HCT116 (cell line): ENCODE data around the gene PRSS57. TPM values are rescaled to one million over a fixed set of nuclear protein-coding genes. Genes with fewer than 3 reads are reported as not detected.

Experiments
- ATAC-seq: fragments of 200-7000 bp; cut with Tn5 transposase; 2 replicates; pipeline ENCODE4 v1.9.1; 2020; ENCODE audit warnings: mild to moderate bottlenecking, moderate library complexity
- BruUV-seq: library from RNA; stranded (reverse); fragments of 400-500 nt; replicated peaks from 2 replicates; lab custom pipeline; 2021; lab: Mats Ljungman, UMichigan
- CTCF ChIA-PET: fragments of 300-600 bp; sonication (Branson Sonifier 250); formaldehyde crosslinking; loops from one replicate; lab custom pipeline; 2021; ENCODE audit warnings: antibody characterized with exemption; lab: Charles Lee
- POLR2A ChIA-PET: fragments of 300-600, 350-600 bp; sonication (Branson Sonifier 250); formaldehyde crosslinking; loops from one replicate; lab custom pipeline; 2021; ENCODE audit warnings: antibody characterized with exemption; lab: Charles Lee
- RAD21 ChIA-PET, 2 experiments: fragments of 300-600 bp; sonication (Branson Sonifier 250); formaldehyde crosslinking; loops; one replicate each; lab custom pipeline; 2023; ENCODE audit warnings: low total read pairs in 2 of 2; ENCODE audit not compliant: uncharacterized antibody in 2 of 2, unreplicated experiment in 2 of 2, low non-redundant PET in 1 of 2; lab: Charles Lee
- DNase-seq: peaks from one replicate; pipeline ENCODE4 v3.0.0-alpha.2; 2010; ENCODE audit warnings: low read depth, low spot score
- H2AFZ ChIP-seq: fragments of 200-600 bp; shearing (Covaris generic), sonication (generic); 2 replicates; pipeline ENCODE4 v1.6.1; 2017; ENCODE audit warnings: low read depth, mixed run types, mixed read lengths, antibody characterized with exemption, low read length; ENCODE audit not compliant: poor library complexity, severe bottlenecking
- H3K27ac ChIP-seq: 2 replicates; pipeline ENCODE4 v1.5.1; 2012; ENCODE audit warnings: low read depth, low read length
- H3K27me3 ChIP-seq: fragments of 200-600 bp; sonication (generic); 2 replicates; pipeline ENCODE4 v1.6.1; 2016; ENCODE audit warnings: mixed run types, low read length, mixed read lengths; ENCODE audit not compliant: insufficient read depth
- H3K36me3 ChIP-seq, 2 experiments: fragments of 200-500 bp in 1 of 2; fragments of 200-600 bp in 1 of 2; sonication (Bioruptor generic) in 1 of 2; sonication (generic) in 1 of 2; 2 replicates each; pipeline versions ENCODE4 v1.5.1 to v1.6.1; 2014 to 2016; ENCODE audit warnings: low read length in 2 of 2, inconsistent platforms in 1 of 2, mixed read lengths in 1 of 2, mixed run types in 1 of 2; ENCODE audit not compliant: insufficient read depth in 2 of 2, control insufficient read depth in 1 of 2
- H3K4me1 ChIP-seq, 2 experiments: fragments of 200-600 bp in 1 of 2; sonication (generic) in 1 of 2; 2 replicates each; pipeline versions ENCODE4 v1.5.1 to v1.6.1; 2012 to 2017; ENCODE audit warnings: low read length in 2 of 2, inconsistent platforms in 1 of 2, mild to moderate bottlenecking in 1 of 2, mixed read lengths in 1 of 2, mixed run types in 1 of 2, moderate library complexity in 1 of 2; ENCODE audit not compliant: insufficient read depth in 2 of 2, control insufficient read depth in 1 of 2
- H3K4me2 ChIP-seq: fragments of 200-600 bp; sonication (generic); 2 replicates; pipeline ENCODE4 v1.6.1; 2017; ENCODE audit warnings: mixed run types, low read length, mixed read lengths
- H3K4me3 ChIP-seq, 2 experiments: fragments of 200-600 bp in 1 of 2; sonication (generic) in 1 of 2; replicated peaks in 1 of 2; 2 replicates each; pipeline ENCODE4 v1.5.1; 2011 to 2016; ENCODE audit warnings: low read length in 2 of 2, control low read depth in 1 of 2, low read depth in 1 of 2, mild to moderate bottlenecking in 1 of 2, mixed read lengths in 1 of 2, mixed run types in 1 of 2
- H3K79me2 ChIP-seq: fragments of 200-600 bp; sonication (generic); 2 replicates; pipeline ENCODE4 v1.6.1; 2017; ENCODE audit warnings: mild to moderate bottlenecking, mixed run types, low read length, moderate library complexity, mixed read lengths; ENCODE audit not compliant: insufficient read depth
- H3K9ac ChIP-seq: fragments of 200-600 bp; sonication (generic); 2 replicates; pipeline ENCODE4 v1.6.1; 2016; ENCODE audit warnings: low read length, mixed read lengths
- H3K9me2 ChIP-seq: fragments of 200-600 bp; sonication (generic), shearing (Covaris generic); 2 replicates; pipeline ENCODE4 v1.6.1; 2017; ENCODE audit warnings: mixed run types, mild to moderate bottlenecking, moderate library complexity; ENCODE audit not compliant: insufficient read depth
- H3K9me3 ChIP-seq, 2 experiments: fragments of 200-500 bp in 1 of 2; fragments of 200-600 bp in 1 of 2; sonication (Bioruptor generic) in 1 of 2; sonication (generic) in 1 of 2; 2 replicates each; pipeline ENCODE4 v1.6.1; 2014 to 2017; ENCODE audit warnings: low read length in 2 of 2, mixed read lengths in 2 of 2, inconsistent platforms in 1 of 2, low read depth in 1 of 2, mild to moderate bottlenecking in 1 of 2, mixed run types in 1 of 2, moderate library complexity in 1 of 2; ENCODE audit not compliant: control insufficient read depth in 1 of 2, insufficient read depth in 1 of 2
- H4K20me1 ChIP-seq: fragments of 200-600 bp; sonication (generic), shearing (Covaris generic); 2 replicates; pipeline ENCODE4 v1.6.1; 2017; ENCODE audit warnings: mixed run types, mild to moderate bottlenecking, moderate library complexity; ENCODE audit not compliant: insufficient read depth
- CBX3 ChIP-seq: IDR thresholded peaks from 2 replicates; pipeline ENCODE4 v1.6.1; 2012; ENCODE audit warnings: low read depth
- EGR1 ChIP-seq: IDR thresholded peaks from 2 replicates; pipeline ENCODE4 v1.6.1; 2012; ENCODE audit warnings: low read depth
- ELF1 ChIP-seq: IDR thresholded peaks from 2 replicates; pipeline ENCODE4 v1.6.1; 2012; ENCODE audit warnings: low read depth, borderline replicate concordance
- EZH2 ChIP-seq: fragments of 200-600 bp; sonication (generic); IDR thresholded peaks from 2 replicates; pipeline ENCODE4 v1.6.1; 2017; ENCODE audit warnings: antibody characterized with exemption, mixed run types
- JUND ChIP-seq: IDR thresholded peaks from 2 replicates; pipeline ENCODE4 v1.6.1; 2012
- POLR2A ChIP-seq: IDR thresholded peaks from 2 replicates; pipeline ENCODE4 v1.7.0; 2011; ENCODE audit warnings: borderline replicate concordance; ENCODE audit not compliant: insufficient read depth, insufficient read length; ENCODE audit errors: extremely low read depth
- RAD21 ChIP-seq: IDR thresholded peaks from 2 replicates; pipeline ENCODE4 v1.6.1; 2012; ENCODE audit warnings: low read depth, mild to moderate bottlenecking
- ZNF274 ChIP-seq: fragments of 200-500 bp; sonication (Bioruptor generic); IDR thresholded peaks from 2 replicates; pipeline ENCODE4 v1.6.1; 2014; ENCODE audit warnings: mild to moderate bottlenecking, low read depth, low read length, inconsistent platforms
- intact Hi-C: fragments of 100-400 bp; cut with micrococcal nuclease; formaldehyde crosslinking; loops from 2 replicates; pipeline ENCODE4 v1.10.0; 2022
- total RNA-seq: library from RNA; stranded (reverse); gene quantifications from one replicate; pipeline ENCODE4 v1.2.1, GENCODE V29; 2021; ENCODE audit not compliant: unreplicated experiment
- TF ChIP-seq, protein P1 (sequence below): IDR thresholded peaks from 2 replicates; pipeline ENCODE4 v1.6.1; 2012; ENCODE audit warnings: low read depth
- TF ChIP-seq, protein P2 (sequence below): IDR thresholded peaks from 2 replicates; pipeline ENCODE4 v1.6.1; 2011; ENCODE audit warnings: mild to moderate bottlenecking, low read length, moderate library complexity; ENCODE audit not compliant: insufficient replicate concordance; ENCODE audit errors: extremely low read depth

PRSS57 gene
- total RNA-seq, 1 experiment from 2014 or later: not detected

GRCh38 chr19:646779-647565 lies 48.3 kb downstream of the PRSS57 start:
- intact Hi-C loops: no loop called here
- TF ChIP-seq EGR1 (no peak), ELF1 (no peak), CBX3 (no peak), JUND (no peak), ZNF274 (no peak), RAD21 (no peak), POLR2A (no peak), EZH2 (no peak)
- TF ChIP-seq, protein P1, sequence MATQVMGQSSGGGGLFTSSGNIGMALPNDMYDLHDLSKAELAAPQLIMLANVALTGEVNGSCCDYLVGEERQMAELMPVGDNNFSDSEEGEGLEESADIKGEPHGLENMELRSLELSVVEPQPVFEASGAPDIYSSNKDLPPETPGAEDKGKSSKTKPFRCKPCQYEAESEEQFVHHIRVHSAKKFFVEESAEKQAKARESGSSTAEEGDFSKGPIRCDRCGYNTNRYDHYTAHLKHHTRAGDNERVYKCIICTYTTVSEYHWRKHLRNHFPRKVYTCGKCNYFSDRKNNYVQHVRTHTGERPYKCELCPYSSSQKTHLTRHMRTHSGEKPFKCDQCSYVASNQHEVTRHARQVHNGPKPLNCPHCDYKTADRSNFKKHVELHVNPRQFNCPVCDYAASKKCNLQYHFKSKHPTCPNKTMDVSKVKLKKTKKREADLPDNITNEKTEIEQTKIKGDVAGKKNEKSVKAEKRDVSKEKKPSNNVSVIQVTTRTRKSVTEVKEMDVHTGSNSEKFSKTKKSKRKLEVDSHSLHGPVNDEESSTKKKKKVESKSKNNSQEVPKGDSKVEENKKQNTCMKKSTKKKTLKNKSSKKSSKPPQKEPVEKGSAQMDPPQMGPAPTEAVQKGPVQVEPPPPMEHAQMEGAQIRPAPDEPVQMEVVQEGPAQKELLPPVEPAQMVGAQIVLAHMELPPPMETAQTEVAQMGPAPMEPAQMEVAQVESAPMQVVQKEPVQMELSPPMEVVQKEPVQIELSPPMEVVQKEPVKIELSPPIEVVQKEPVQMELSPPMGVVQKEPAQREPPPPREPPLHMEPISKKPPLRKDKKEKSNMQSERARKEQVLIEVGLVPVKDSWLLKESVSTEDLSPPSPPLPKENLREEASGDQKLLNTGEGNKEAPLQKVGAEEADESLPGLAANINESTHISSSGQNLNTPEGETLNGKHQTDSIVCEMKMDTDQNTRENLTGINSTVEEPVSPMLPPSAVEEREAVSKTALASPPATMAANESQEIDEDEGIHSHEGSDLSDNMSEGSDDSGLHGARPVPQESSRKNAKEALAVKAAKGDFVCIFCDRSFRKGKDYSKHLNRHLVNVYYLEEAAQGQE: no peak
- TF ChIP-seq, protein P2, sequence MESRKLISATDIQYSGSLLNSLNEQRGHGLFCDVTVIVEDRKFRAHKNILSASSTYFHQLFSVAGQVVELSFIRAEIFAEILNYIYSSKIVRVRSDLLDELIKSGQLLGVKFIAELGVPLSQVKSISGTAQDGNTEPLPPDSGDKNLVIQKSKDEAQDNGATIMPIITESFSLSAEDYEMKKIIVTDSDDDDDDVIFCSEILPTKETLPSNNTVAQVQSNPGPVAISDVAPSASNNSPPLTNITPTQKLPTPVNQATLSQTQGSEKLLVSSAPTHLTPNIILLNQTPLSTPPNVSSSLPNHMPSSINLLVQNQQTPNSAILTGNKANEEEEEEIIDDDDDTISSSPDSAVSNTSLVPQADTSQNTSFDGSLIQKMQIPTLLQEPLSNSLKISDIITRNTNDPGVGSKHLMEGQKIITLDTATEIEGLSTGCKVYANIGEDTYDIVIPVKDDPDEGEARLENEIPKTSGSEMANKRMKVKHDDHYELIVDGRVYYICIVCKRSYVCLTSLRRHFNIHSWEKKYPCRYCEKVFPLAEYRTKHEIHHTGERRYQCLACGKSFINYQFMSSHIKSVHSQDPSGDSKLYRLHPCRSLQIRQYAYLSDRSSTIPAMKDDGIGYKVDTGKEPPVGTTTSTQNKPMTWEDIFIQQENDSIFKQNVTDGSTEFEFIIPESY: no peak
- TF ChIP-seq, all 23 proteins: peak for 0
- DNase-seq (no peak), ATAC-seq (no peak)
- Histone ChIP-seq H3K9ac (no peak overlapping the region), H3K9me3 (no peaks in the 10 kb centered on the region), H3K4me1 (no peaks in the 10 kb centered on the region), H3K4me2 (no peak overlapping the region), H3K27me3 (no peaks in the 10 kb centered on the region), H3K4me3 (no peak overlapping the region), H3K9me2 (no peaks in the 10 kb centered on the region), H2AFZ (no peak overlapping the region), H4K20me1 (no peaks in the 10 kb centered on the region), H3K79me2 (peaks cover 21% of the 10 kb centered on the region), H3K27ac (no peak overlapping the region), H3K36me3 (peaks cover 11 to 28% of the 10 kb centered on the region in 2 experiments; a peak in 3 of 4 replicates)
- no TSS peak for BruUV-seq
- POLR2A ChIA-PET: no interaction called here
- RAD21 ChIA-PET: no interaction called here
- CTCF ChIA-PET: no interaction called here
